ENCODE data around the gene GRB10.

Gene GRB10

DNA sequence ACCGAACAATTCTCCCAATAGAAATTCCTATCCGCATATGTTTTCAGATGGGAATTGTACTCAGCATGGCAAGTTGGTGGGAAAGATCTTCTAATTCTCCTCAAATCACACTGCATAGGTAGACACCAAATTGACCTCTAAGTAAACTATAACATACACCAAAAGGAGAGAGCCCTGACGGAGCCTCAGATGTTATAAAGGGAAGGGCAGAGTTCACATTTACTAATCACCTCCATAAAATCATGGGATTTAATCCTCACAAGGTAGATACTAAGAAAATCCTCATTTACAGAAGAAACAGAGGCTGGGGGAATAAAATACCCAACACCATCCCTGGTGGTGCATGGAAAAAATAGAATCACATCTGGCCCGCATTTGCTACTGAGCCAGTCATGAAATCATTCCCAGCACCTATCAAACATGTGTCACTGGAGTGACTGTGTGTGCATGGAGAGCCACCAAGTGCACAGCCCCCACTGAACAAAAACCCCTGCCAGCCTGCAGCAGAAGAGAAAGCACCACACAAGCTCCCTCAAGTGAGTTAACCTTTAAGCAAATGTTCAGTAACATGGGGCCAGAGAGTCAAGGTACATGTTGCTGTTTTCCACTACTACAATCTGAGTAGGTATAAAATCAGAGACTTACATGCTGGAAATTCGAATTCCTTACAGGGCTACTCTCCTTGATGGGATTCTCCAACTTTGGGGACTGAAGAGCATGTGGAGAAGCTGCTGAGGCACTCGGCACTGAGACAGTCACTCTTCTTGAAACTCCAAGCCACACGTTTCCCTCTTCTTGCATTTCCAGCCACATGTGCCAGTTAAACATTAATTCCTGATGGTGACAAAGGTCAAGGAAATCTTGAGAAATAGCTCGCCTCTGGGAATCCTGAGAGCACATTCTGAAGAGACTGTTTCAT lies 217.8 kb downstream of the GRB10 start, which contains the start of gene DDC:
Gene DDC, minus strand, starts transcription at position 766 of the 919 bp plus-strand sequence. CDS start 21,320 bp downstream, outside the sequence.
- in situ Hi-C loops (cut with MboI; ENCODE audit: low pct_unique_long_range_greater_than_20kb, low sequenced_read_pairs, unreplicated experiment) = no loop called here
- TF ChIP-seq, protein P1, sequence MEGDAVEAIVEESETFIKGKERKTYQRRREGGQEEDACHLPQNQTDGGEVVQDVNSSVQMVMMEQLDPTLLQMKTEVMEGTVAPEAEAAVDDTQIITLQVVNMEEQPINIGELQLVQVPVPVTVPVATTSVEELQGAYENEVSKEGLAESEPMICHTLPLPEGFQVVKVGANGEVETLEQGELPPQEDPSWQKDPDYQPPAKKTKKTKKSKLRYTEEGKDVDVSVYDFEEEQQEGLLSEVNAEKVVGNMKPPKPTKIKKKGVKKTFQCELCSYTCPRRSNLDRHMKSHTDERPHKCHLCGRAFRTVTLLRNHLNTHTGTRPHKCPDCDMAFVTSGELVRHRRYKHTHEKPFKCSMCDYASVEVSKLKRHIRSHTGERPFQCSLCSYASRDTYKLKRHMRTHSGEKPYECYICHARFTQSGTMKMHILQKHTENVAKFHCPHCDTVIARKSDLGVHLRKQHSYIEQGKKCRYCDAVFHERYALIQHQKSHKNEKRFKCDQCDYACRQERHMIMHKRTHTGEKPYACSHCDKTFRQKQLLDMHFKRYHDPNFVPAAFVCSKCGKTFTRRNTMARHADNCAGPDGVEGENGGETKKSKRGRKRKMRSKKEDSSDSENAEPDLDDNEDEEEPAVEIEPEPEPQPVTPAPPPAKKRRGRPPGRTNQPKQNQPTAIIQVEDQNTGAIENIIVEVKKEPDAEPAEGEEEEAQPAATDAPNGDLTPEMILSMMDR (IDR thresholded peaks at IDR 0.05; ENCODE audit: extremely low read depth, insufficient read depth, missing control alignments) = no peak
- DNase-seq (ENCODE audit: low spot score) = no peak

DNA sequence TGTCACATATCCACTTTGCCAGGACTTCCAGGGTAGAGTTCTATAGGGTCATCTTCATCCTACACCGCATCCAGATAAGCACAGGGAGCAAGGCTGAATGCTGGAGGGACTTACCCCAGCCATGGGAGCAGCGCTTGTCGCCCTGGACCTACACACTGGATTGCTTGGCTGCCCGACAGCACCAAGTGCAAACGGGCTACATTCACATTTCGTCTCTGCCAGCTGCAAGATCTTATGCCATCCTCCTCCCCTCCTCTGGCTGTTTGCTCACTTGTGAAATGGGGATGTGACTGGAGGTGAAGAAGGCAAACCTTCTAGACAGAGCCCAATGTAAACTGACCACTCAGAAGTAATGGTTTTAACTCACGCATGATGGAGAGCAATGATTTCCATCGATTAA lies 218.5 kb downstream of the GRB10 start:
- TF ChIP-seq, protein P1 (IDR thresholded peaks at IDR 0.05; ENCODE audit: extremely low read depth, insufficient read depth, missing control alignments) = no peak
- in situ Hi-C loops (cut with MboI; ENCODE audit: low pct_unique_long_range_greater_than_20kb, low sequenced_read_pairs, unreplicated experiment) = no loop called here
- no peak for DNase-seq (ENCODE audit: low spot score)

DNA sequence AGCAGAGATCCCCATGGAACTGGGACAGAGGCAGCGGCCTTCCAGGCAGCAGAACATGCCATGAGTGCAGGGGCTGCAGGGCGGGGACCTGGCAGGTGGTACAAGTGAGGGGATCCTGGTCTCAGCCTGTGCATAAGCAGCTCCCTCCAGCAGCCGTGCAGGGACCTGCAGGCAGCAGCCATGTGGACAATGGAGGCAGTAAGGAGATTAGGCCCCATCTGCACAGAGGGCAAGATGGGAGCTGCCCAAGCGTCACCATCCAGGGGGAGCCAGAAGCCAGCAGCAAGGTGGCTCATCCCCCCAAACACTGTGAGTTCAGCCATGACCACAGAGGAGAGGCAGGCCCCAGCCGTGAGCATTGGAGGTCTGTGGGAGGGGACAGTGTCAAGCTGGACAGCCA lies 220.6 kb downstream of the GRB10 start:
- TF ChIP-seq, protein P1 (IDR thresholded peaks at IDR 0.05; ENCODE audit: extremely low read depth, insufficient read depth, missing control alignments) = no peak
- in situ Hi-C loops (cut with MboI; ENCODE audit: low pct_unique_long_range_greater_than_20kb, low sequenced_read_pairs, unreplicated experiment) = no loop called here
- DNase-seq (ENCODE audit: low spot score) = no peak

DNA sequence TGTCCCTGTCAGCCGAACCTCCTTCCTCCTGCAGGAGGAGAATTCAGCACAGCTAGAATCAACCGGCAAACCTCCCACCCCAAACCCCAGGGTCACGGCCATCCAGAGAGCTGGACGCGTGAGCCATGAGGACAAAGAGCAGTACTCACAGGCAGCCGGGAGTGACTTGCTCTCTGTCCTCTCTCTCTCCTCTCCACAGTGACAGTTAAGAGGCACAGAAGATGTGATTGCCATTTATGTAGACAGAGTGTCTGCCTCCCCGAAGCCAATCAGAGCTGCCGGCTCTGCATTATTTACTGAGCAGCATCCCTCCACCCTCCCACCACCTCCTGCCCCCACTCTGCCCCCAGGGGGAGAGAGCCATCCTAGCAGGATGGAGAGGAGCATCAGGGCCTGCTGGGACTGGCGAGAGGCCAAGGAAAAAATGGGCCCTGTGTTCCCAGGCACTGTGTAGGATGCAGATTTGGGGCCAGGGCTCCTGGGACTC lies 221.8 kb downstream of the GRB10 start:
- DNase-seq (ENCODE audit: low spot score) = no peak
- in situ Hi-C loops (cut with MboI; ENCODE audit: low pct_unique_long_range_greater_than_20kb, low sequenced_read_pairs, unreplicated experiment) = no loop called here
- TF ChIP-seq, protein P1 (IDR thresholded peaks at IDR 0.05; ENCODE audit: extremely low read depth, insufficient read depth, missing control alignments) = no peak

DNA sequence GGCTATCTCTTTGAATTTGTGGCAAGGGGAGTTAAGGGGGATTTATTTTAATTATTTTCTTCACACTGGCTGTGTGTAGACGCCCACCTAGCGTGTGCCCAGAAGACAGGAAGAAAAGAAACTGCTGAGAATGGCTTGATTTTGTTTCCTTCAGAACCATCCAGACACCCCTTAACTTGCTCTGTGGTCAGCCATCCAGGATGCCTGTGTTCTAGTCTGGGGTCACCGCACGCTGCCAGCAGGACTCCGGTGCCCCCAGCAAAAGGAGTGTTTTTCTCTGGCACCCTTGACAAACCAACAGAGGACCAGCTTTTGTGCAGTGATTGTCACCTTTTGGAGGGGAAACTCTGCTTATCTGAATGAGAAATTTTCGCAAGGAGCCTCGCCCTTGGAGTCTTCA lies 222.8 kb downstream of the GRB10 start:
- DNase-seq (ENCODE audit: low spot score) = no peak
- in situ Hi-C loops (cut with MboI; ENCODE audit: low pct_unique_long_range_greater_than_20kb, low sequenced_read_pairs, unreplicated experiment) = no loop called here
- TF ChIP-seq, protein P1 (IDR thresholded peaks at IDR 0.05; ENCODE audit: extremely low read depth, insufficient read depth, missing control alignments) = no peak

DNA sequence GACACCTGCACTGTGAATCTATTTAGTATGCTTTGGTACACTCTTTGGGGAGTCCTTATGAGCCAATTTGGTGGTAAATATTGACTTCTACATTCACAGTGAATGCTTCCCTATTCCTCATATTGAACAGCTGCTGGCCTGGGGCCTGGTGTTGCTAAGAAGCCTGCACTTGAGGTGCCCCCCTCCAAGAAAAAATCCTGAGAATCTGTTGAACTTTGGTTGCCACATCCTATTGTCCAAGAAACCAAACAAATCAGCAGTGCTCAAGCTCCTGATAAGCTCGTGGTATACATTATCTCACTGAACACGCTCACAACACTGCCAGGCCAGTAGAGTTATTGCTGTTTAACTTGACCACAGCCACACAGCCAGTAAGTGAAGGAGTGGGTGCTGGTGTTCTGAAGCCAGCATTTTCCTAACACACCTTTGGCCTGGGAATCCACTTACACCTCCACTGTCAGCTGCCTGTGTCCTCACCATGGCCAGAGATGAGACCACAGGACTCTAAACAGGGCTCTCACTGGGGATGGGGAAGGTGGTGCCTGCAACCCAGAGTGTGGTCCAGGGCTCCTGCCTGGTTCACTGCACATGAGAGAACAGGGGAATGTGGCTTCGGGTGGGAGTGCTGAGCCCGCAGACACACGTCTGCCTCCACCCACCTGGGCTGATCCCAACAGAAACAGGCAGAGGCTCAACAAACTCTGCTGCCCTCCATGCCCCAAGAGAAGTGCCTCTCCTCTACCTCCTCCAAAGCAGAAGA lies 224.2 kb downstream of the GRB10 start:
- TF ChIP-seq, protein P1 (IDR thresholded peaks at IDR 0.05; ENCODE audit: extremely low read depth, insufficient read depth, missing control alignments) = no peak
- no peak for DNase-seq (ENCODE audit: low spot score)
- in situ Hi-C loops (cut with MboI; ENCODE audit: low pct_unique_long_range_greater_than_20kb, low sequenced_read_pairs, unreplicated experiment) = no loop called here
